SHP77 (cell line): ENCODE data around the gene CBX5.

Experiments used
- DNase-seq, 2 experiments: peaks; one replicate each; lab custom pipeline; 2025; lab: John Stamatoyannopoulos, UW

The CBX5 gene

DNA sequence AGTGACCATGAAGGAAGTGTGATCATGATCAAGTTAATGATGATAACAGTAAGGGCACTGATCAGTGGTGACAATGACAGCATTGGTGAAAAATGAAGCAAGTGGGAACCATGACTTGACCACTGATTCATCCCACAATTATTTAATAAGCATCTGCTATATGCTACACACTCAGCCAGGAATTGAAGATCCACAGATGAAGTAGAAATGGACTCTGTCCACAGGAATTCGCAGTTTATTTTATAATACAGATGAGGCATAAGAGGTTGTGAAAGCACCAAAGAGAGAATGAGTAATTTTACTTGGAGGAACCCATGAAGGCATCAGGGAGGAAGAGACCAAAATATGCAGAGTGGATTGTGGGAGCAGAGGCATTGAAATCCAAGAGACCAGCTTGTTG lies 57.3 kb downstream of the CBX5 start:
- DNase-seq: no peak

DNA sequence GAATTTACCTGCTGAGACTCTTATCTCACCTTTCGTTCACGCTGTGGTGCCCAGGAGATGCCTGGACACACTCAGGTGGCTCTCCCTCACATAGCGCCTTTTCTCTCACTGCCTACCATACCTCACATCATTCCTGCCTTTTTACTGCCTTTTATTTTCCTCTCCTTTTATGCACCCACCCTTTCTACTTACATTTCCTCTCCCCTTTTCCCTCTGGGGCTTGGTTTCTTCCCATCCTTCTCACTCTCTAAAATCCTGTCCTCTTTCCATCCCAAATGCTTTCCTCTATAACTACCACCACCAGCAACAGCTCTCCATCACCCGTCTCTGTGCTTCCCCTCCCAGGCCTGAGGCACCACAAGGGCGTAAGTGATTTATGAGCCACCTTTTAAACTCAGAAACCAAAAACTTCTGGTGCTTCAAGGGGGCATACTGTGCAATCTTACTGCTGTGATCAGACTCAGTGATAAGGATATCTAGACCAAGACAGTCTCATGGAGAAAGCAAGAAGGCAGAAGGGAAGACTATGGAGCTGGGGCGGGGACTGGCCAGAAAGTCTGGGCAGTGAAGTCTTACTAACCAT lies 58.4 kb downstream of the CBX5 start:
- no peak for DNase-seq

DNA sequence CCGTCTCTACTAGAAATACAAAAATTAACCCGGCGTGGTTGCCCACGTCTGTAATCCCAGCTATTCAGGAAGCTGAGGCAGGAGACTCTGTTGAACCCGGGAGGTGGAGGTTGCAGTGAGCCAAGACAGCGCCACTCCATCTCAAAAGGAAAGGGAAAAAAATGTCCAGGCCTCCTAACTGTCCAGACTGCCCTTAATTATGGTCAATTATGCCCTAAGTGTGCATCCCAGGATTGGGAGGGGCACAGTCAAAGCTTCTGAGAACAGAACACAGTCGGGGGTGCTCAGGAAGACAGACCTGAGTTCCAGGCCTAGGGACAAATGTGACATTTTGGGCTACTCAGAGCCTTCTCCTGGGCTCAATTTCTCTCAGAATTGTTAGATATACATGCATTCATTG lies 59.4 kb downstream of the CBX5 start:
- DNase-seq: no peak

DNA sequence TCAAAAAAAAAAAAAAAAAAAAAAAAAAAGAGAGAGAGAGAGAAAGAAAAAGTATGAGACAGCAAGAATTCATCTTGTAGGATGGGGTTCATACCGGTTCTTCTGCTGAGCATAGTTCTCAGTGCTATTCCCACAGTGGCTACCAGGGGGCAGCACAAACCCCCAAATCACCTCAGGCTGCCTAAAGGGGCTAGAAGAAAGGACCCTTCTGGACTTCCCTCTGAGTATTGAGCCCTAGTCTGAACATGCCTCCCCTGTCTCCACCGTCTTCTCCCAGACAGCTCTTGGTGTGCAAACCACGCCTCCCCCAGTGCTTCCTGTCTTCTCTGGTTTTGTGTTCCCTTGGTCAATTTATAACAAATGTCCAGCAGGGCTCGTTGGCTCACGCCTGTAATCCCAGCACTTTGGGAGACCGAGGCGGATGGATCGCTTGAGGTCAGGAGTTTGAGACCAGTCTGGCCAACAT lies 59.8 kb downstream of the CBX5 start:
- peak; percentile 48 to 55 for DNase-seq

DNA sequence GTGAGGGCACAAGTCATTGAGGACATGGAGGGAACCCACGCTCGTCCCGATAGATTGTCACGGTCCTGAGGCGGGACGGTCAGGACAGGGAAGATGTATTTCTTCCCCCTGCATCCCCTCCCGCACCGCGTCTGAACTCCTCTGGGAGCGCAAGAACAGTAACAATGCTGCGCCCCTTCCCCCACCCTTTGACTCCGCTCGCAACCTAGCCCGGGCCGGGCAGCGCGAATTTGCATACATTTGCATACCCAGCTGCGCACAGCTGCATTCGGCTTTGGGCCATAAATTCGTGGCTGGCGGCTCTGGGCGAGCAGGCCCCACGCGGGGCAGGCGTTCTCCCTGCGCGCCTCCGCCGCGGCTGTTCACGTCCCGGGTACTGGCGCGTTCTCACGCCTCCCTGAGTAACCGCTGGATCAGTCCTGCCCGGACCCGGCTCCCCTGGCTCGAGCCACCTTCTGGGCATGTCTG lies 62.1 kb downstream of the CBX5 start:
- DNase-seq: no peak

DNA sequence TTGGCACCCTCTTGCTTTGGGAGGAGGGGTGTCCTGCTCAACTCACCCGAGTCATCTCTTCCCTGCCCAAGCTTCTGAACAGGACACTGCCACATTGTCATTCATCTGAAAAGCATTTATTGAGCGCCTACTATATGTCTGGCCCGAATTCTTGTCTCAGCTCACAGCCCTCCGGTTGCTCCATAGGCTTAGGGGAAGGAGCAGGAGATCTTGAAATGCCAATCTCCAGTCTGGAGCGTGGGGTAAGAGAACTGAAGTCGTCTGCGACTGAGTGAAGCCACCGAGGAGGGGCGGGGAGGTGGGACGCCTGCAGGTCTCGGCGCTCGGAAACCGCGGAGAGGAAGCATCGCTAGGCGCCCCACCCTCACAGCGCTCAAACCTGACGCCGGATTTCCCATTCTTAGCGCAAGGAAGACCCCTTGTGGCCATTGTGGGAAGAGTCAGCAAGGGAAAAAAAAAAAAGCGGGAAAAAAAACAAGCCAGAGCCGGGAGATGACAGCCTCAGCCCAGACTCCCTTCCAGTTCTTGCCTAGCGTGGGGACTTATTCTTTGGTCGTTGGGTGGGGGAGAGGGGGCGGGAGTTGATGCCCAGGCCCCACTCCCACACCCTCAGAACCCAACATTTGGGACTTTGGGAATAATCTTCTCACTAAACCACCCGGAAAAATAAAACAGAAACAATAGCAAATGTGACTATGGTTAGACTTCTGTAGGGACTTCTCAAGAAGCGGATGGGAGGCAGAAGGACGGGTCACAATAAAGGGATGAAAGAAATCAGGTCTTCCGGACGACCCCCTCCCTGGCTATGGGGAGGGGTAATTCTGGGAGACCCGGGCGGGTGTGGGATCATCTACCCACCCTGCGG lies 62.9 kb downstream of the CBX5 start:
- DNase-seq: peak; percentile 71 to 80

DNA sequence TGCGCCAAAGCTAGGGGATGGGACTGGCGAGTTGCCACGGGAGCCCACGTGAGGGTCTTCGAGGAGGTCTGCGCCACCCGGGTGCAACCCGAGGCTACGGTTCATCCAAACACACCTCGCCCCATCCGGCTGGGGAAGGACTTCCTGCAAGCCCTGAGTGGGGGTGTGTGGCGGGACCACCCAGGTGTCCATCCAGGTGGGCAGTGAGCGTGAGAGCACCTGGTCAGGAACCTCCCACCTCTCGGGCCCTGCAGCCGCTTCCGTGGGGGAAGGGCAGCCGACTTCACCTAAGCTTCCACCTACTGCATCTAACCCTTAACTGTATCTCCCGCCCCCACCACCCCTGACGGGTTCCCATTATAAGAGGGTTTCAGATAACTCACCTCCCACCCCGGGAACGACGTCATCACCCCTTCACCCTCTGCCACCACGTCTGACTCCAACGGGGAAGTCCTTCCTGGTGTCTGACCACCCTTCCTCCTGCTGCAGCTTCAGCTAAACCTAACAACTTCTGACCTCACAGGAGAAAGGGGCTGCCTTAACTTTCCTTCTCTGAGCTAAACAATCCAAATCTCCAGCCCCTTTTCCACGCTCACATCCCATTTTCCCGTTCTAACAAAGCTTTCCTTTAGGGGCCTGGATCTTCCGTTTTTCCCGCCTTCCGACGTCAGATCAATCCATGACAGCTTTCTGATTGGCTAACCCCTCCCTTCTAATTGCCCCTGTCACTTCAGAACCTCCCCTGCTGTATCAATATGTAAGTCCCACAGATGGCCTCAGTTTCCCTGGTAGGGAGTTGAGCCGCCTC lies 63.7 kb downstream of the CBX5 start:
- no peak for DNase-seq

DNA sequence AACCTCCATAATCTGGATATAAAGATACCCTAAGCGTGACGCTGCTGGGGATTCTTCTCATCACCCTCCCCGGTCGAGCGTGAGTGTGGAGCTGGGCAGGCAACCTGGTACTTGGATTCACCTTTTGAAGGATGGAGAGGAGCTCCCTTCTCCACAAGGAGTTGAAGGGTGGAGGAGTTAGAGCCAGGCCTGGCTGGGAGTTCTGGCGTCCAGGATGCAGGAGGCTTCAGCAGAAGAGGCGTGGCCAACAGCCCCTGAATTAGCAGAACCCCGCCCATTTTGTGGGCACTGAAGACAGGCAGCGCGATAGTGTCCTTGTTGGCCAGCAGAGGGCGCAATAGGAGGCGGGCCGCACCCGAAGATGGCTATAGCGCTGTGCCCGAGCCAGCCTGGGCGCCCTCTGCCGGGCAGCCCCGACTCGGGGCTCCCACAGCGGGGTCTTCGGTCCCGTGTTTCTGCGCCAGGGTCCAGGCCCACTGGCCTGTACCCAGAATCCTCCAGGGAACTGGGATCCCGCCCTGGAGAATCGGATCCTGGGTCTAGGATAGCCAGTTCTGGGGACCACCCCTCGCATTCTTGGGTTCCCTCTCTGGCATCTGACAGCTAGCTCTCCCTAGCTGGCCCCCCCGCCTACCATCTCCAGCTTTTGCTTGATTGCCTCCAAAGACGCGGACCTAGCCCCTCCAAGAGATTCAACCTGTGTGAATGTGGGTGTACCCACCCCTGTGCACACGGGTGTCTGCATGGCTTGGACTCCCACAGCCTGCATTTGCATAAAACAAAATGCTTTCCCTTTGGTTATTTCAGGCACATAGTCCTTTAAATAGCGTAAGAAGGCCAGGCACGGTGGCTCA lies 65.1 kb downstream of the CBX5 start:
- DNase-seq: peak; percentile 84 to 90

DNA sequence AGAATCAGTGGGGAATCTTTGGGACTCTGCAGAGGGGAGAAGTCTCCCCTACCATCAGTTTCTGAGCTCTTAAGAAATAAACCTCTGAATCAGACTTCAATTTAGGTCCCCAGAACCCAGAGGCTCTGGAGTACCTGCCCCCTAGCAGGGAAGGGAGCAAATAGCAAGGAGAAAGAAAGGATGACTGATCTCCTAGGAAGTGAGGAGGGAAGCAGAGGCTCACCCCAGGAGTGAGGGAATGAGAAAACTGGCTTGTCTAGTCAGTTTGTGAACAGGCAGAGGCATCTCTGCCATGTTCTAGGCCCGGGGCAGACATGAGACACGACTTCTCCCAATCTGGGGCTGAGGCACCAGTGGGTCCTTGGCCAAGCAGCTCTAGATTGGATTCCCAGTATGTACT lies 66.8 kb downstream of the CBX5 start:
- DNase-seq: no peak

DNA sequence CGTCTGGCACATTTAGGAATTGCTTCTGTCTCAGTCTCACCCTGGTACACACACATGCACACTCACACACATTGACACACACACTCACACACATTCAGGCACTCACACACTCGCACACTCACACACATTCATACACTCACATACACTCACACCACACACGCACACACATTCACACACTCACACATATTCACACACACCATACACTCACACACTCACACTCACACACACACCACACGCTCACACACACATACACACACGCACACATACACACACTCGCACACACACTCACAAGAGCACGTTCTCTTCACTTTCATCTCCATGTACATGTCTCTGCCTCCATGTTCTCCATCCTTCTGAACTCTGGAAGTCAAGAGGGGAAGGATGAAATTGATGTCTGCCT lies 68.0 kb downstream of the CBX5 start:
- DNase-seq: no peak

DNA sequence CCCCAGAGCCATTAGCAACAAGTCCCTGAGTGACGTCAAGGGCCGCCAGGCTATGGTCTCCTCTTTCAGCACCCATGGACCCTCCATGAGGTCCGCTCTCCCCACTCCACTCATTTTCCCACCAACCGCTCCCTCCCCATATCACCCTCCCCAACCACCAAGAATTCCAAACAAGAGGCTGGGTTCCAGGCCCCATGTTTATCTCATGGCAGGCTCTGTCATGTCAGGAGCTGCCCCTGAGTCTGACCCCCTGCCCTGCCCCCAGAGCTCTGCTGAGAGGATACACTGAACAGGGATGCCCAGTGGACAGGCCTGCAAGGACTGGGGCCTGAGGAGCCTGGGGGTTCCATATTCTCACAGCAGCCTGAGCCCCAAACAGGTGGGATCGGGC lies 69.5 kb downstream of the CBX5 start:
- no peak for DNase-seq

DNA sequence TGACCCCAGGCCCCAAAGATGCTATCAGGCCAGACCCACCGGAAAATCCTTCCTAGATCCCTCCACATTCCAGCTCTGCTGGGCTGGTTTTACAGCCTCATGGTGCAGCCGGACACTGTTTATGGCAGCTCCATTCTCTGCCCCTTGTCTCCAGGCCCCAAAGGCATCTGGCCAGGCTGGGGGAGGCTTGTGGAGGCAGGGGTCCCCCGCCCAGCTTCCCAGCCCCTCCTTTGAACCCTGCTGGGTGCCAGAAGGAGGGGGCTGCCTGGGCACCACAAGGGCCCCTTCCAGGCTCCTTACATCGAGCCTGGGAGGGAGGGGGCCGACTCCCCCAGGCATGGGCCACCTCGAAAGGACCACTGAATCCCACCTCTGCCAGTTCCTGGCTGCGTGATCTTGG lies 71.3 kb downstream of the CBX5 start:
- no peak for DNase-seq

DNA sequence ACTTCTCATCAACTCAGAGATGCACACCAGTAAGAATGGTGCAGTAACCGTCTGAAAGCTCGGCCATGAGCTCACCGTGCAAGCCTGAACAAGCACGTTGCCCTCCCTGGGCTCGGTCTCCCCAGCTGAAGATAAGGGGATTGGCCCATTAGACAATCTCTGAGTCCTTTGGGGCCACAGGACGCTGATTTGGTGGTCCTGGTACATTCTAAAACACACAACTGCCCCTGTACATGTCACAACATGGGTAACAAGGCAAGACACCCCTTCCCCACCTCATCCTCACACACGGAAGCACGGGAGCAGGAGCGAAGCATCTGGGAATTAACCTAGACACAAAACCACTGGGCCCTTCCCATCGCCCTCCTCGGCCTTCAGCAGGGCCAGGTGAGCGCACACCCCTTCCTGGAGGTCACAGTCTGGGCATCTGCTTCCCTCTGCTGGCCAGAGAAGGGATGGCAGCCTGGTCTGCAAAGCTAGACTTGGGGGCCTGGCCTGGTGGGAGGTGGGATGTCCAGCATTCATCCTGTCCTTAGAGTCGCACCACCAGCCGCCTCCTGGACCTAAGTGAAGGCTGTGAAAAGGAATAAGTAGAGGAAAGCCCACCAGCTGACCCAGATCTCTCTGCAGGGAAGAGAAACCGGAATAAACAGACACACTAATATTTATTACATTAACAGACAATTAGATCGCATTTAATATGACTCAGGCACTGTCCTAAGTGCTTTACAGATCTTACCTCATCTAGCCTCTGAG lies 72.2 kb downstream of the CBX5 start:
- DNase-seq: peak; percentile 56 to 66

DNA sequence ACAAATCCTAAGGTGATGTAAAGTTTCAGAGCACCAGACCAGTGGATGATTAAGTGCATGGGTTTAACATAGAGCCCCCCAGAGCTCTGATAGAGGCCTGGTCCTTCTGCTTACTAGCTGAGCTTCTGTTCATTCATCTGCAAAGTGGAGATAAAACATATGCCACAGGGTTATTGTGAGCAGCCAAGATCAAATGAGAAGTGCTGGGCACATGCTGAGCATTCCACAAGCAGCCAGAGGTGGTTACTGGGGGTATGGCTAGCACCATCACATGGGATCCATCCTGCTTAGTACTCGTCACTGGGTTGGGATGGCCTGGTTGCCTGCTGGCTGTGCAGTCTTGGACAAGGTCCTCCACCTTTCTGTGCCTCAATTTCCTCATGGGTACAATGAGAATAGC lies 73.1 kb downstream of the CBX5 start:
- DNase-seq: no peak

DNA sequence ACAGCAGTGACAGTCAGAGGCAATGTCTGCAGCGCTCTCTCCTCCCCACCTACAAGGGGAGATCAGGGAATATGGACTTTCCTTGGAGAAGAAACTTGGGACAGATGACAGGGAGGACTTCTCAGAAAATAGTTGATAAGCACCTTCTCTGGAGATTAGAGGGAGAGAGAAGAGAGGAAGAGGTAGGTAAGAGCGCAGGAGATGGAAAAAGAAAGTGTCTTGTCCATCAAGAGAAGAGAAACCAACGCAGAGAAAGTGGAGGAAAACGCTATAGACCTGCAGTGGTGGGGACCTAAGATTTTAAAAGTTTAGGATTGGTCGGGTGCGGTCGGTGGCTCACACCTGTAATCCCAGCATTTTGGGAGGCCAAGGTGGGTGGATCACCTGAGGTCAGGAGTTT lies 75.6 kb downstream of the CBX5 start:
- DNase-seq: no peak

DNA sequence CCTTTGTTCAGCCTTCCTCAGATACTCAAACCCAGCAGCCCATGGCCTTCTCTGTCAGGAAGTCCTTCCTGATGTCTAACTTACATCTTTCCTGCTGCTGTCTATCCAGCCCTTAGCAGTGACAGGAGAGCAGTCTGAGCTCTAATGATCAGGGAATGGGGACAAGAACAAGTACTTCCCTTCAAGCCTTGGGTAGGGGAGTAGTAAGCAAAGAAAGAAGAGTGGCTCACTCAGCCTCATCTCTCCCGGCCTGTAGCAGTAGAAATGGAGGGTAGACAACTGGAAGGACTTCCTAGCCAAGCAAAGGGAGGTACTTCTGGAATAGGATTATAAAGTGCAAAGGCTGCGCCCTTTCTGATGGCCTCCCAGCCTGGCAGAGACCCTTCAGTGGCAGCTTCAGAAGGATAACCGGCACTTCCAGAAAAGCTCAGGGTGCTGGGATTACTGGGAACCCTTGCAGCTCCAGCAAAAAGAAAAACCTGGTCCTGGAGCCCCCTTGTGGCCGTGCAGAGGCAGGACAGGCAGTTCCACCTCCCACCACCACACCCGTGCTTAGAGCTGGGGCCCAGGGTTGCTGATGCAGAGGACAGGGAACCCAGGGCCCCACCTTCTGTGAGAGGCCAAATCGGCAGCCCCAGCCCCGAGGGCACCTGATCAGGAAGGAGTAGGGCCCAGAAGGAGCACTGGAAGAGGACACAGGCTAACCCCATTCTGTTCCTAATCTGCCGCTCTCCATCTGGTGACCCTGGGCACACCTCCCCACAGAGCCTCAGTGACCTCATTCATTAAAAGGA lies 78.7 kb downstream of the CBX5 start:
- DNase-seq: peak; percentile 43 to 61

DNA sequence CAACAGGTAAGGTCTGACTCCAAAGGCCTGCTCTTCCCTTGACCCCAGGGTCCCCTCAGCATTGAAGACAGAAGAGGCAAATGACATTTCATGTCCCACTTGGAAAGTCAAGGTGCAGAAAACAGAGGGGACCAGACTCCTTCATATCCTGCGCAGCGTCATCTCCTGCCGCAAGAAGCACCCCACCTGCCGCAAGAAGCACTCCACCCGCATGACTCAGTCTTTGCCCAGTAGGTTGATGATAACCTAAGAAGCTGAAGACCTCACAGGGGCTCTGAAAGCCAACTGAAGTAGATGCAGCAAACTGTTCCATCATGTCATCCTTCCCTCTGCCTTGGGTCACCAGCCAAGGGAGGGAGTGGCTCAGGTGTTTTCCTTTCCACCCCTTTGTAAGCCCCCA lies 79.5 kb downstream of the CBX5 start:
- no peak for DNase-seq

DNA sequence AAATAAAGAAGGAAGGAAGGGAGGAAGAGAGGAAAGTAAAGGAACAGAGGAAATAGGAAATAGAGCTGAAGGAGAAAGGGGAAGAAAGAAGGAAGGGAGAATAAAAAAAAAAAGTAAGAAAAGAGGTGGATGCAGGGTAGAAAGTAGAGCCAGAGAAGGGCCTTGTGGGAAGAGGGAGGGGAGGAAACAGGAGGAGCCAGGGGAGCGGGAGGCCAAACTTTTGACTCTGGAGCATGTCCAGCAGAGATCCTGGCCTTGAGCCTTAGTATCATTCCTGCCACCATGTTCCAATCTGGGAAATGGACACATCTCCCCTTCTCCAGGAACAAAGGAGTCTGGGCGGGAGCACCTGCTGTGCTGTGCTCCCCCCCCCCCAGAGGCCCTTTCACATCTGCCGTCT lies 80.0 kb downstream of the CBX5 start:
- DNase-seq: no peak

DNA sequence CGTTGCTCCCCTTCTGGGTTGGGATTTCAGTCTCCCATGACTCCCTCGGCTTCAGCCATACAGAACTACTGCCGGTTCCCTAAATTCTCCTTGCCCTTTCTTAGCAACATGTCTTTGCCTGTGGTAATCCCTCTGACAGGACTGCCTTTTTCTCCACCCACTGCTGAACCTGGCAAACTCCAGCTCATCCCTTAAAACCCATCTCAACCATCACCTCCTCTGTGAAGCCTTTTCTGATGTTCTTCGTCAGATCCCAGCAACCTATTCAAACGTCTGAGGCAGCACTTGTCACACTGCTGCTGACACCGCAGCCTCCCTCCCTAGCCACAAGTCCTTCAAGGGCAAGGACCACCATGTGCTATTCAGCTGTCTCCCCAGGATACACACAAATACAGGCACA lies 80.9 kb downstream of the CBX5 start:
- DNase-seq: no peak

DNA sequence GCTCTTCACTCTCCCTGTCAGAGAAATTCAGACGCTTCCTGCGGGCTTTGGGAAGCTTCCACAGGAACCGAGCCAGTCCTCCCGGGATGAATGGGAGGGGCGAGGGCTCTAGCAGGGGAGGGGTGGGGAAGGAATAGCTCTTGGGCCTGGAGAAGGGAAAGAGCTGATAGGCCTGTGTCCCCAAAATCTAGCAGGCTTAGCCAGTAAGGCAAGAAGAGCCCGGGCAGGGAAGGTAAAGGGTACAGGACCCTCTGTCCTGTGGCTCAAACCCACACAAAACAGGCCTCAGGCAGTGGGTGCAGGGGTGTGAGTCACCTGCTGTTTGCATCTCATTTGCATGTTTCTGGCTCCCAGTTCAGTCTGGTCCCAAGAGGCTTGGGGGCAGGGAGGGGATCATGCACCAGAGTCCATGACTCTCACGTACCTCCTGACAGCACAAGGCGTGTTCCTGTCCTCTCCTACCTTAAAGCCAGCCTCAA lies 82.5 kb downstream of the CBX5 start:
- no peak for DNase-seq
